ENCODE results near the gene ALKBH8. TPM values are rescaled to one million over a fixed set of nuclear protein-coding genes. Genes with fewer than 3 reads are reported as not detected.

Gene ALKBH8
- total and polyA plus RNA-seq, 3 donors from 2014 or later, result 5.3 to 12.1 (median 7.8) TPM

GRCh38 chr11:107478922-107479321 lies 86.6 kb downstream of the ALKBH8 start:
- Histone ChIP-seq H3K27ac (no peak overlapping the region), H3K27me3 (no peaks in the 10 kb centered on the region), H3K4me3 (no peak overlapping the region), H3K36me3 (ENCODE audit: low read depth, missing control alignments) (no peaks in the 10 kb centered on the region), H3K9me3 (no peaks in the 10 kb centered on the region), H3K4me1 (no peaks in the 10 kb centered on the region)
- intact Hi-C loops (cut with DNase I; ENCODE audit: low total_unique reads), result no loop called here
- no peak for DNase-seq
- TF ChIP-seq, protein P1, sequence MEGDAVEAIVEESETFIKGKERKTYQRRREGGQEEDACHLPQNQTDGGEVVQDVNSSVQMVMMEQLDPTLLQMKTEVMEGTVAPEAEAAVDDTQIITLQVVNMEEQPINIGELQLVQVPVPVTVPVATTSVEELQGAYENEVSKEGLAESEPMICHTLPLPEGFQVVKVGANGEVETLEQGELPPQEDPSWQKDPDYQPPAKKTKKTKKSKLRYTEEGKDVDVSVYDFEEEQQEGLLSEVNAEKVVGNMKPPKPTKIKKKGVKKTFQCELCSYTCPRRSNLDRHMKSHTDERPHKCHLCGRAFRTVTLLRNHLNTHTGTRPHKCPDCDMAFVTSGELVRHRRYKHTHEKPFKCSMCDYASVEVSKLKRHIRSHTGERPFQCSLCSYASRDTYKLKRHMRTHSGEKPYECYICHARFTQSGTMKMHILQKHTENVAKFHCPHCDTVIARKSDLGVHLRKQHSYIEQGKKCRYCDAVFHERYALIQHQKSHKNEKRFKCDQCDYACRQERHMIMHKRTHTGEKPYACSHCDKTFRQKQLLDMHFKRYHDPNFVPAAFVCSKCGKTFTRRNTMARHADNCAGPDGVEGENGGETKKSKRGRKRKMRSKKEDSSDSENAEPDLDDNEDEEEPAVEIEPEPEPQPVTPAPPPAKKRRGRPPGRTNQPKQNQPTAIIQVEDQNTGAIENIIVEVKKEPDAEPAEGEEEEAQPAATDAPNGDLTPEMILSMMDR (IDR thresholded peaks at IDR 0.05), result no peak
- no peak for TF ChIP-seq POLR2A (IDR thresholded peaks at IDR 0.05)

DNA sequence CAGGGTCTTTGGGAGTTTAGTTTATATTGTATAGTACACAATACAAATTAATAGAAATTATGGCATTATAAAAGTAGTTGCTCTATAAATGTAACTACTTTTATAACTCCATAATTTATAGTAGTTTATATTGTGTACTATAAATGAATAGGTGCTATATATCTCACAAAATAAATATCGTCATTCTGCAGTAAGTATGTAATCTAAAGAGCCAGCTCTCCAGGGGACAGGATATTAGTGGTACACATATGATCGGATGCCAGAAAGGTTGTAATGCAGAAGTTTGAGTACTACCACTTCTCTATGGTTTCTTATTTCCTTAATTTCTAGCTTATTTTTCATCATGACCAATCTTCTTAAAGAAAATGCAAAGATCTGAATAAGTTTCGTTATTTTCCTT lies 87.7 kb downstream of the ALKBH8 start:
- DNase-seq, result no peak
- Histone ChIP-seq H3K27ac (no peak overlapping the region), H3K4me1 (no peaks in the 10 kb centered on the region), H3K27me3 (no peaks in the 10 kb centered on the region), H3K36me3 (ENCODE audit: low read depth, missing control alignments) (no peaks in the 10 kb centered on the region), H3K4me3 (no peak overlapping the region), H3K9me3 (no peaks in the 10 kb centered on the region)
- TF ChIP-seq, protein P1 (IDR thresholded peaks at IDR 0.05), result no peak
- no peak for TF ChIP-seq POLR2A (IDR thresholded peaks at IDR 0.05)
- 82 to 88% methylated on average over 3 of the region's 3 CpGs for WGBS, 2 donors
- intact Hi-C loops (cut with DNase I; ENCODE audit: low total_unique reads), result no loop called here

DNA sequence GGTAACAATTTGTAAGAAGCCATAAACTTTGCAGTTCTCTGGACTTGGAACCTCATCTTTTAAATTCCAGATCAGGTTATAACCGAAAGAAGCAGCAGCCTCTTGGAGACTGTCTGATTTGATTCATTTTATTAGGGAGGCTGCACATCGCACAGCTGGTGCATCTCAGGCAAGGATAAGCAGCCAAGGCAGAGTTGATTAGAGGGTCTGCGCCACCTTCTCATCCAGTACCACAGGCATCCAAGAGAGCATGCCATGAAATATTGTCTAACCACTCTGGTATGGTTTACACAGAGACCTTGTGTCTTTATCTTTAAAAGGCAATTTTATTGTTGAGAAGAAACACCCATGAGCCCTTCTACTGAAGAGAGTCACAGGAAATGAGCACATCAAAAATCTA lies 91.7 kb downstream of the ALKBH8 start:
- H3K27me3 ChIP-seq, result no peaks in the 10 kb centered on the region
- 42 to 47% methylated on average over 3 of the region's 3 CpGs for WGBS, 2 donors
- no peak overlapping the region for H3K4me3 ChIP-seq
- H3K36me3 ChIP-seq (ENCODE audit: low read depth, missing control alignments), result no peaks in the 10 kb centered on the region
- H3K27ac ChIP-seq, result no peak overlapping the region
- H3K4me1 ChIP-seq, result no peaks in the 10 kb centered on the region
- DNase-seq, result no peak
- intact Hi-C loops (cut with DNase I; ENCODE audit: low total_unique reads), result no loop called here
- TF ChIP-seq, protein P1 (IDR thresholded peaks at IDR 0.05), result no peak
- no peak for TF ChIP-seq POLR2A (IDR thresholded peaks at IDR 0.05)
- H3K9me3 ChIP-seq, result no peaks in the 10 kb centered on the region

DNA sequence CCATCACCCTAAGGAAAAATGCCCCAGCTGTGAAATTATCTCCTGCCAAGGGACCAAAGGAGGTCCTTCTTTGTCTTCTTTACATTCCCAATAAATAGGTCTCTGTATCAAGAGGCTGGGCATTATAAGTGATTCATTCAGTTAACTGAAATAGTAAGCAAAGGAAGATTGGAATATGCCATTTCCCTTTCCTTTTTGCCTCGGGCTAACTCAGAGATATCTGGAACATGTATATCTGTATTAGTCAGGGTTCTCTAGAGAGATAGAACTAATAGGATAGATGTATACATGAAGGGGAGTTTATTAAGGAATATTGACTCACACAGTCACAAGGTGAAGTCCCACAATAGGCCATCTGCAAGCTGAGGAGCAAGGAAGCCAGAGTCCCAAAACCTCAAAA lies 92.6 kb downstream of the ALKBH8 start:
- no peaks in the 10 kb centered on the region for H3K27me3 ChIP-seq
- no peaks in the 10 kb centered on the region for H3K36me3 ChIP-seq (ENCODE audit: low read depth, missing control alignments)
- H3K27ac ChIP-seq, result no peak overlapping the region
- no peak for DNase-seq
- no peak overlapping the region for H3K4me3 ChIP-seq
- WGBS, 2 donors, result 45 to 70% methylated on average over 1 of the region's 1 CpG
- intact Hi-C loops (cut with DNase I; ENCODE audit: low total_unique reads), result no loop called here
- no peaks in the 10 kb centered on the region for H3K9me3 ChIP-seq
- no peak for TF ChIP-seq POLR2A (IDR thresholded peaks at IDR 0.05)
- TF ChIP-seq, protein P1 (IDR thresholded peaks at IDR 0.05), result no peak
- H3K4me1 ChIP-seq, result no peaks in the 10 kb centered on the region

DNA sequence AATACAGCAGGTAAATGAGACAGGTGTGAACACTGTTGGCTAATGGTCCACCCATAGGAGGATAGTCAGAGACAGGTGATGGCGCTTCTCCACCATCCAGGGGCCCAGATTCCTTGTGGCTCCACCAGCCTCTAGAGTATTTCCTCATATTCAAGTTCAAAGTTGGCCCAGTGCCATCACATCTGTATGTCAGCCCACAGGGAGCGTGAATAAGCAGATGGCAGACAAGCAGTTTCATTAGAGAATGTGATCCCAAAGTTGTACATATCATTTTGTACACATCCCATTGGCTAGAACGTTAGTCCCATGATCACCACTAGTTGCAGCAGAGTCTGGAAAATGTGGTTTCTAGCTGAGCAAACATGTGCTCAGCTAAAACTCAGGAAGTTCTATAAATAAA lies 96.9 kb downstream of the ALKBH8 start:
- H3K36me3 ChIP-seq (ENCODE audit: low read depth, missing control alignments), result no peaks in the 10 kb centered on the region
- no peak overlapping the region for H3K27ac ChIP-seq
- no peak overlapping the region for H3K4me3 ChIP-seq
- TF ChIP-seq POLR2A (IDR thresholded peaks at IDR 0.05), result no peak
- TF ChIP-seq, protein P1 (IDR thresholded peaks at IDR 0.05), result no peak
- DNase-seq, result no peak
- H3K9me3 ChIP-seq, result no peaks in the 10 kb centered on the region
- H3K27me3 ChIP-seq, result no peaks in the 10 kb centered on the region
- H3K4me1 ChIP-seq, result no peaks in the 10 kb centered on the region
- 61 to 65% methylated on average over 3 of the region's 3 CpGs for WGBS, 2 donors
- intact Hi-C loops (cut with DNase I; ENCODE audit: low total_unique reads), result no loop called here
